ENCODE data around the gene LAMP1. TPM values are rescaled to one million over a fixed set of nuclear protein-coding genes. Genes with fewer than 3 reads are reported as not detected.

LAMP1 gene
- total and polyA plus RNA-seq, 2 donors (not counting 1 experiment from before 2014, with no cell fraction given) = 219 to 230 TPM

DNA sequence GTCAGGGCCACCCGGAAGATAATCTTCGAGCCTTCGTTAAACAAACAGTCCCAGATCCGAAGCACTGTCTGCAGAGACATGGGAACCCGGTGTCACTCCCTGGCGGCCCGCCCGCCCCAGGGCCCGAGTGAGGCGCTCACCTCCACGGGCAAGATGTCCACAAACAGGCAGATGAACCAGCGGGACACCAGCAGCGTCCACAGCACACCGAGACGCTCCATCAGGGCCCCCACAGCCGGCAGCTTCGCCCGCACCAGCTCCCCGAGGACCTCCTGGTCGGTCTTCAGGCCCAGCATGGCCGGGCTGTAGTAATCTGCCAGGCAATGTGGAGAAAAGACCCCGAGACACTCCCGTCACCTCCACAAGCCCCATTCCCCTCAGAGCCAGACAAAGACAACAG is 28.7 kb downstream of the LAMP1 start:
- H3K79me2 ChIP-seq (ENCODE audit: control insufficient read depth, insufficient read depth, low read length) = no peaks in the 10 kb centered on the region
- H3K4me3 ChIP-seq (replicated peaks in 1 of 4; ENCODE audit: control extremely low read depth in 1 of 4, insufficient read depth in 1 of 4, low read depth in 3 of 4, low read length in 4 of 4) = no peak overlapping the region
- no peak overlapping the region for H2AFZ ChIP-seq (ENCODE audit: low read length)
- no peak for DNase-seq (ENCODE audit: low read depth in 2 of 2)
- H3K9ac ChIP-seq (ENCODE audit: insufficient read depth, low read length) = no peak overlapping the region
- H4K20me1 ChIP-seq (ENCODE audit: control insufficient read depth, extremely low read depth, insufficient read depth, low read length) = no peaks in the 10 kb centered on the region
- H3K9me3 ChIP-seq (ENCODE audit: control insufficient read depth, insufficient read depth, low read depth, low read length) = no peaks in the 10 kb centered on the region
- H3K27ac ChIP-seq (ENCODE audit: insufficient read depth, low read length) = no peak overlapping the region
- H3K4me1 ChIP-seq (ENCODE audit: control insufficient read depth, extremely low read depth, insufficient read depth, low read length) = no peaks in the 10 kb centered on the region
- no peak for TF ChIP-seq EZH2 (IDR thresholded peaks at IDR 0.05; ENCODE audit: low read length, missing control alignments)
- TF ChIP-seq, protein P1, sequence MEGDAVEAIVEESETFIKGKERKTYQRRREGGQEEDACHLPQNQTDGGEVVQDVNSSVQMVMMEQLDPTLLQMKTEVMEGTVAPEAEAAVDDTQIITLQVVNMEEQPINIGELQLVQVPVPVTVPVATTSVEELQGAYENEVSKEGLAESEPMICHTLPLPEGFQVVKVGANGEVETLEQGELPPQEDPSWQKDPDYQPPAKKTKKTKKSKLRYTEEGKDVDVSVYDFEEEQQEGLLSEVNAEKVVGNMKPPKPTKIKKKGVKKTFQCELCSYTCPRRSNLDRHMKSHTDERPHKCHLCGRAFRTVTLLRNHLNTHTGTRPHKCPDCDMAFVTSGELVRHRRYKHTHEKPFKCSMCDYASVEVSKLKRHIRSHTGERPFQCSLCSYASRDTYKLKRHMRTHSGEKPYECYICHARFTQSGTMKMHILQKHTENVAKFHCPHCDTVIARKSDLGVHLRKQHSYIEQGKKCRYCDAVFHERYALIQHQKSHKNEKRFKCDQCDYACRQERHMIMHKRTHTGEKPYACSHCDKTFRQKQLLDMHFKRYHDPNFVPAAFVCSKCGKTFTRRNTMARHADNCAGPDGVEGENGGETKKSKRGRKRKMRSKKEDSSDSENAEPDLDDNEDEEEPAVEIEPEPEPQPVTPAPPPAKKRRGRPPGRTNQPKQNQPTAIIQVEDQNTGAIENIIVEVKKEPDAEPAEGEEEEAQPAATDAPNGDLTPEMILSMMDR (conservative IDR thresholded peaks at IDR 0.05 in 1 of 2, IDR thresholded peaks at IDR 0.05 in 1 of 2; ENCODE audit: low read depth in 1 of 2, low read length in 2 of 2) = no peak
- H3K36me3 ChIP-seq (ENCODE audit: control insufficient read depth, insufficient read depth, low read length) = peaks cover 13% of the 10 kb centered on the region
- no peak overlapping the region for H3K4me2 ChIP-seq (ENCODE audit: extremely low read depth, insufficient read depth, low read length)
- no peaks in the 10 kb centered on the region for H3K27me3 ChIP-seq (ENCODE audit: control insufficient read depth, insufficient read depth, low read length)

DNA sequence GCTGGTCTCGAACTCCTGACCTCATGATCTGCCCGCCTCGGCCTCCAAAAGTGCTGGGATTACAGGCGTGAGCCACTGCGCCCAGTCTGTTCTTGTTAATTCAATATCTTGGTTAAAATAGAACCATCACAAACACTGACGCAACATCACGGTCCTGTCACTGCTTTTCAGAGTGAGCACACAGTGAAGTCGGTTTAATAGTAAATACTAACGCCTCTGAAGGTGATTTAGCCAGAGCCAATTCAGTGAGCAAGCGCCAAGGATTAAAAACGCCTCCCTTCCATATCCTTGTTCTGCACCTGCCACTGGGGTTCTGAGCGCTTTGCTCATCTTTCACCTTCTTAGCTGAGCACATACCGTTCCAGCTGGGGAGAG is 30.3 kb downstream of the LAMP1 start:
- H3K4me1 ChIP-seq (ENCODE audit: control insufficient read depth, extremely low read depth, insufficient read depth, low read length) = no peaks in the 10 kb centered on the region
- H3K4me3 ChIP-seq (replicated peaks in 1 of 4; ENCODE audit: control extremely low read depth in 1 of 4, insufficient read depth in 1 of 4, low read depth in 3 of 4, low read length in 4 of 4) = no peak overlapping the region
- no peak overlapping the region for H2AFZ ChIP-seq (ENCODE audit: low read length)
- no peaks in the 10 kb centered on the region for H4K20me1 ChIP-seq (ENCODE audit: control insufficient read depth, extremely low read depth, insufficient read depth, low read length)
- no peak overlapping the region for H3K27ac ChIP-seq (ENCODE audit: insufficient read depth, low read length)
- no peak for DNase-seq (ENCODE audit: low read depth in 2 of 2)
- no peaks in the 10 kb centered on the region for H3K79me2 ChIP-seq (ENCODE audit: control insufficient read depth, insufficient read depth, low read length)
- H3K36me3 ChIP-seq (ENCODE audit: control insufficient read depth, insufficient read depth, low read length) = peaks cover 3% of the 10 kb centered on the region
- H3K9me3 ChIP-seq (ENCODE audit: control insufficient read depth, insufficient read depth, low read depth, low read length) = no peaks in the 10 kb centered on the region
- H3K4me2 ChIP-seq (ENCODE audit: extremely low read depth, insufficient read depth, low read length) = no peak overlapping the region
- no peak for TF ChIP-seq EZH2 (IDR thresholded peaks at IDR 0.05; ENCODE audit: low read length, missing control alignments)
- TF ChIP-seq, protein P1 (conservative IDR thresholded peaks at IDR 0.05 in 1 of 2, IDR thresholded peaks at IDR 0.05 in 1 of 2; ENCODE audit: low read depth in 1 of 2, low read length in 2 of 2) = no peak
- no peak overlapping the region for H3K9ac ChIP-seq (ENCODE audit: insufficient read depth, low read length)
- H3K27me3 ChIP-seq (ENCODE audit: control insufficient read depth, insufficient read depth, low read length) = no peaks in the 10 kb centered on the region

DNA sequence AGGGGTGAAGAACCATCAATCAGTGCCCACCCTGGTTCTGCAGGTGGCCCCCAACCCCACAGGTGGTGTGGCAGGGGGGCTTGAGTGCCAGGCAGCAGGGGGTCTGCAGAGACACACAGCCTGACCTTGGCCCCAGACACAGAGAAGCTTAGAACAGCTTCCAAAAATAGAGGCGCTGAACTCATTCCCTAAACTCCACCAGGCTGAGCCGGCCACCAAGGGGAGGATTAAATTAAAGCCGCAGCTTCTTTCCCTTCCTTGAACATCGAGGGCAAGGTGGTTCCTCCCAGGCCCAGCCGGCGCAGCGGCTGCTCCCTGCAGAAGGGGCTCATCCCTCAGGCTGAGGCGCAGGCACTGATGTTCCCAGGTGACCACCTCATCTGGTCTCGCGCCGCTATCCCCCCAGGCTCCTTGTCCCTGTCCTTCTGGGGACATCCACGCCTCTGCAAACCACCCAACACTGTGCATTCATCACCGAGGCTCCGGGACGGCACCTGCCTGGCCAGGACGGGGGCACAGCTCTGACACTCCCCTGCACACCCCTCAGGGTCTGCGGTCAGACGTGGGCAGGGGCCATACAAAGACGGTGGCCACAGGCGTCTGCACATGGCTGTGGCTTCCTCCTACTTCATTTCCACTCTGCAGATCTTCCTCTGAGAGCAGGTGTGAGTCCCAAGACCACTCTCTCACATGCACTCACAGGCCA is 30.9 kb downstream of the LAMP1 start:
- Histone ChIP-seq H3K36me3 (ENCODE audit: control insufficient read depth, insufficient read depth, low read length) (peaks cover 3% of the 10 kb centered on the region), H3K27ac (ENCODE audit: insufficient read depth, low read length) (no peak overlapping the region), H4K20me1 (ENCODE audit: control insufficient read depth, extremely low read depth, insufficient read depth, low read length) (no peaks in the 10 kb centered on the region), H3K27me3 (ENCODE audit: control insufficient read depth, insufficient read depth, low read length) (no peaks in the 10 kb centered on the region), H2AFZ (ENCODE audit: low read length) (no peak overlapping the region), H3K4me2 (ENCODE audit: extremely low read depth, insufficient read depth, low read length) (no peak overlapping the region), H3K79me2 (ENCODE audit: control insufficient read depth, insufficient read depth, low read length) (no peaks in the 10 kb centered on the region), H3K4me3 (replicated peaks in 1 of 4; ENCODE audit: control extremely low read depth in 1 of 4, insufficient read depth in 1 of 4, low read depth in 3 of 4, low read length in 4 of 4) (no peak overlapping the region), H3K4me1 (ENCODE audit: control insufficient read depth, extremely low read depth, insufficient read depth, low read length) (no peaks in the 10 kb centered on the region), H3K9me3 (ENCODE audit: control insufficient read depth, insufficient read depth, low read depth, low read length) (no peaks in the 10 kb centered on the region), H3K9ac (ENCODE audit: insufficient read depth, low read length) (no peak overlapping the region)
- DNase-seq (ENCODE audit: low read depth in 2 of 2) = no peak
- TF ChIP-seq EZH2 (IDR thresholded peaks at IDR 0.05; ENCODE audit: low read length, missing control alignments) = no peak
- TF ChIP-seq, protein P1 (conservative IDR thresholded peaks at IDR 0.05 in 1 of 2, IDR thresholded peaks at IDR 0.05 in 1 of 2; ENCODE audit: low read depth in 1 of 2, low read length in 2 of 2) = no peak

All from fibroblast of lung (primary cell).